AG09319 (cell line): ENCODE measurements around the gene PCBP3.

ENCODE experiments used
- DNase-seq: peaks from one replicate; pipeline ENCODE4 v3.0.0-alpha.2; 2010; ENCODE audit warnings: low read depth; ENCODE audit errors: extremely low read depth
- TF ChIP-seq, protein P1 (sequence below): IDR thresholded peaks from 2 replicates; pipeline ENCODE4 v1.5.1; 2011; ENCODE audit warnings: low read depth, mild to moderate bottlenecking, inconsistent platforms, low read length, moderate library complexity

The PCBP3 gene

DNA sequence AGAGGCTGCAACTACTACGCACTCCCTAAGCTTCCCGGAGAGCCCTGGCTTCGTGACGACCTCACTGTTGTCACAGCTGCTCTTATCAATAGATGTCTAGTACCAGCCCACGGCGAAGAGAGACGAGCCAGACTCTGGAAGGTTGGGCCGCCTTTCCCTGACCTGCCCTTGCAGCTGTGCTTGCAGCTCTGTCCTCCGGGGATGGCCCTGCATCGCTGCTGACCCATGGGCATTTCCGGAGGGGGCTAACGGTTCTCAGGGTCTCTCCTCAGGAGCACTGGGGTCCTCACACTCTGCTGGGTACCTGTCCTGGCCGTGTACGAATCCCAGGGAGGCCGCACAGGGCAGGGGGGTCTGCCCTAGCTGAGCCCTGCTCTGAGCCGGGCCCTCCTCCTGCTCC lies 244.3 kb downstream of the PCBP3 start:
- TF ChIP-seq, protein P1, sequence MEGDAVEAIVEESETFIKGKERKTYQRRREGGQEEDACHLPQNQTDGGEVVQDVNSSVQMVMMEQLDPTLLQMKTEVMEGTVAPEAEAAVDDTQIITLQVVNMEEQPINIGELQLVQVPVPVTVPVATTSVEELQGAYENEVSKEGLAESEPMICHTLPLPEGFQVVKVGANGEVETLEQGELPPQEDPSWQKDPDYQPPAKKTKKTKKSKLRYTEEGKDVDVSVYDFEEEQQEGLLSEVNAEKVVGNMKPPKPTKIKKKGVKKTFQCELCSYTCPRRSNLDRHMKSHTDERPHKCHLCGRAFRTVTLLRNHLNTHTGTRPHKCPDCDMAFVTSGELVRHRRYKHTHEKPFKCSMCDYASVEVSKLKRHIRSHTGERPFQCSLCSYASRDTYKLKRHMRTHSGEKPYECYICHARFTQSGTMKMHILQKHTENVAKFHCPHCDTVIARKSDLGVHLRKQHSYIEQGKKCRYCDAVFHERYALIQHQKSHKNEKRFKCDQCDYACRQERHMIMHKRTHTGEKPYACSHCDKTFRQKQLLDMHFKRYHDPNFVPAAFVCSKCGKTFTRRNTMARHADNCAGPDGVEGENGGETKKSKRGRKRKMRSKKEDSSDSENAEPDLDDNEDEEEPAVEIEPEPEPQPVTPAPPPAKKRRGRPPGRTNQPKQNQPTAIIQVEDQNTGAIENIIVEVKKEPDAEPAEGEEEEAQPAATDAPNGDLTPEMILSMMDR = no peak
- DNase-seq = no peak

DNA sequence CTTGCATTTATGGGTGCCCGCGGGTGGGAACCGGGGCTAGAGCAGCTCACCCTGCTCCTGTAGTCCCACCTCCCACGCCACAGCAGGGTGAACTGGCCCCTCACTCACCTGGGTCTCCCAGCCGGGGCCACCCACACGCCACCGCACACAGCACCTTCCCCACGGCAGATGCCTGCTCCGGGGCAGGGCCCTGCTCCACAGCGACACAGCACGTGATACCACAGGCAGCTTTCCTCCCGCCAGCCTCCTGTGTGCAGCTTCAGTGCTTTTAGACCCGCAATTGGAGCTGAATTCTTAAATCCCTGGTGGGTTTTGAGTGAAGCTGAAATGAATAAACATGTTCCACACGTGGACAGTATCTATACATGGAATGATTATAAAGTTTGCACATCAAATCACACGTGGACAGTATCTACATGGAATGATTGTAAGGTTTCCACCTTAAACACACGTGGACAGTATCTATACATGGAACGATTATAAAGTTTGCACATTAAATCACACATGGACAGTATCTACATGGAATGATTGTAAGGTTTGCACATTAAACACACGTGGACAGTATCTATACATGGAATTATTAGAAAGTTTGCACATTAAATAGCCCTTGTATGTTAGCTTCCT lies 245.0 kb downstream of the PCBP3 start:
- DNase-seq = no peak
- TF ChIP-seq, protein P1 = no peak

DNA sequence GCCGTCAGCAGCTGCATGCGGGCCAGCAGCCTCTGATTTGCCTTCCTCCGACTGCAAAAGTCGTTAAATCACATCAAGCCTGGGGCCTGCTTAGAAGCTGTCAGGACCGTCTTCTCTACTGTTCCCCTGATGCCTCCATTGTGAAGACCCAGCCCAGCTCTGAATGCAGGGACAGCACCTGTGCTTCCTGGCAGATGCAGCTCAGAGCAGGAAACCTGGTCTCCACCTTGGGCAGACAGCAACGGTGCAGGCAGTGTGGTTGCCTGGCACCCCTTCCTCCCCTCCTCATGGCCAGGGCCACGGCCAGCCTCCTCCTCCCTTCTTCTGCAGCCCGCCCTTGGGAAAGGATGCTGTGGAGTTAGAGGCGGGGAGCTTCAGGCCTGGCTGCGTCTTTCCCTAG lies 245.7 kb downstream of the PCBP3 start:
- DNase-seq = no peak
- TF ChIP-seq, protein P1 = no peak

DNA sequence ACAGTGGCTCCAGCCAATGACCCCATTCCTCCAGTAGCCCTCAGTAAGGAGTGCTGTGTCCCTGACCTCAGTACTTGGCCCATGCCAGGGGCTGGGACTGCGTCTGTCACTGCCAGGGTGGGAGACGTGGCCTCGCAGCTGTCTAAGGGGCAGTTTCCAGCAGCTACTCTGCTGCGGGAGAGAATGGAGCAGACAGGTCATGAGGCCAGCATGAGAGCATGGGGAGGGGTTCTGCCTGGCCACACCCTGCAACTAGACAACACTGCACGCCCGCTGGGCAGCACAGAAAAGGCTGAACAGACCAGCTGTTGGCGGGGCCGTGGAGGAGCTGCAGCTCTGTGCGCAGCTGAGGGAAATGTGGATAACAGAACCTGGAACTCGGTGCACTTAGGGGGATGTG lies 246.4 kb downstream of the PCBP3 start:
- TF ChIP-seq, protein P1 = no peak
- DNase-seq = no peak

DNA sequence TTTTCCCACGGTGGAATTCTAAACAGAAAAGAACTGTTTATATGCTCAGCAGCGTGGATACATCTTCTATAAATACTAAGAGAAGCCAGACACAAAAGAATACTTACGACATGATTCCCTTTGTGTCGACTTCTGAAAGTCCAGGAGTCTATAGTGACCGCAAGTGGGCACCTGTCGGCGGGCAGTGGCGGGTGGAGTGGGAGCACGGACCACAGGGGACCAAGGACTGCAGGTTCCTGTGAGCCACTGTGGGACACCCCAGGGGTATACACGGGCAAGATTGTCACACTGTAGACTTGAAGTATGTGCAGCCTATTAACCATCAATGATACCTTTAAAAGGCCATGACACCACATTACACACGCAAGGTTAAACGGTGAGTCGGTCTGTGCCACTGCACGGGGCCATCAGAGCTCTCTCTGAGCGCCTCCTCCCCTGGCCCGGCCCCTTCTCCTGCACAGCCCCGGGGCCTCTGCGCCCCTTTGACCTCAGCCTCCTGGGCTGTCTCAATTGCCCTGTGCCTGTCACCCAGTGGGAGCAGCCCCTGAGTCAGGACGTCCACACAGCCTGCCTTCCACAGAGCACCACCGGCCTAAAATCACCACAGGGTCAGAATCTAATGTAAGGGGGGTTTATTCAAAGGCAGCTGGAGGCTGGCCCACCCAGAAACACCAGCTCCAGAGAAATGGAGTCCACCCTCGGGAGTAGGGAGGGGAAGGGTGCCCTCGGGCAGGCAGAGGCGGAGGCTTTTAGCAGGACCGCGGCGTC lies 248.0 kb downstream of the PCBP3 start:
- no peak for DNase-seq
- TF ChIP-seq, protein P1 = no peak

DNA sequence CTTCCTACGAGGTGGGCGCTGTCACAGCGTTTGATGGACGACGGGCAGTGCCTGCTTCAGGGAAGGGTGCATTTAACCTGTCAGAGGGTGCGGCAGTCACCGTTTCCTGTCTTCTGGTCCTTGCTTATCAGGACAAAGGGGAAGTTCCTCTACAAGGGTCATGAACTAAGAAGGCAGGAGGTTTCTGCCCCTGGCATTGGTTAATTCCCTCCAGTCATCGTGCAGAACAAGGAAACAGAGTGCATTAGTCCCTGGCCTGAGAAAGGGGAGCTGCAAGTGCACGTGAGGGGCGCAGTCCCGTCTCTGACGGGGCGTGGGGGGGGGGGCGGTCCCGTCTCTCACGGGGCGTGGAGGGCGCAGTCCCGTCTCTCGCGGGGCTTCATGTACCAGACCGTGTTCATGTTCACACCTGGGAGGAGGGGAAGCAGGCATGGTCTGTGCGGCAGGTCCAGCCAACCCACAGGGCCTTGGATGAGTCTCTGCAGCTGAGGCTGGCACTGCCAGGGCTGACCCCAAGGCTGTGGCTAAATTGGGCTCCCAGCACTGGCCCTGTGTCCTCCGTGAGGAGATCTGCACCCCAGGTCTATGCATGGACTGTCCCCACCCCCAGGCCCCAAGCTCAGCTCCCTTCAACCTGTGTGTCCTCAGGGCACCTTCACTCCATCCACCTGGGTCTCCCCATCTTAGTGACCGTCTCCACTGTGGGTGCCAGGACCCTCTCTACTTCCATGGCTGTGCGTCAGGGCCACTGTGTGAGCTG lies 248.8 kb downstream of the PCBP3 start:
- no peak for DNase-seq
- TF ChIP-seq, protein P1 = no peak
